Measurements from ENCODE around the gene SLC9A3.
"Not testable (repeated sequence)": the region's sequence is repeated elsewhere in the genome, so short reads cannot be mapped to it uniquely, and the experiment has no call there.

- not testable (repeated sequence) for TF ChIP-seq CTCF (IDR thresholded peaks at IDR 0.05; ENCODE audit: borderline replicate concordance, extremely low read depth, low read length, poor library complexity, severe bottlenecking); EZH2 (IDR thresholded peaks at IDR 0.05; ENCODE audit: borderline replicate concordance, low read depth, low read length, severe bottlenecking)
Measured at GRCh38 chr5:486597-486996, 37.7 kb downstream of the SLC9A3 start.

Data from DND-41 (cell line).